ENCODE data around the gene SPATS2L.

- TF ChIP-seq POLR2AphosphoS5 (IDR thresholded peaks at IDR 0.05) (no peak), CTCF (IDR thresholded peaks at IDR 0.05) (no peak), POLR2A (IDR thresholded peaks at IDR 0.05) (no peak)
Measured at GRCh38 chr2:200309296-200310049, 3.0 kb downstream of the SPATS2L start.
